Measurements from ENCODE around the gene NACAD. TPM values are rescaled to one million over a fixed set of nuclear protein-coding genes. Genes with fewer than 3 reads are reported as not detected.

The NACAD gene
- total RNA-seq, 4 donors from 2014 or later, result 6.0 to 10.6 (median 7.2) TPM

DNA sequence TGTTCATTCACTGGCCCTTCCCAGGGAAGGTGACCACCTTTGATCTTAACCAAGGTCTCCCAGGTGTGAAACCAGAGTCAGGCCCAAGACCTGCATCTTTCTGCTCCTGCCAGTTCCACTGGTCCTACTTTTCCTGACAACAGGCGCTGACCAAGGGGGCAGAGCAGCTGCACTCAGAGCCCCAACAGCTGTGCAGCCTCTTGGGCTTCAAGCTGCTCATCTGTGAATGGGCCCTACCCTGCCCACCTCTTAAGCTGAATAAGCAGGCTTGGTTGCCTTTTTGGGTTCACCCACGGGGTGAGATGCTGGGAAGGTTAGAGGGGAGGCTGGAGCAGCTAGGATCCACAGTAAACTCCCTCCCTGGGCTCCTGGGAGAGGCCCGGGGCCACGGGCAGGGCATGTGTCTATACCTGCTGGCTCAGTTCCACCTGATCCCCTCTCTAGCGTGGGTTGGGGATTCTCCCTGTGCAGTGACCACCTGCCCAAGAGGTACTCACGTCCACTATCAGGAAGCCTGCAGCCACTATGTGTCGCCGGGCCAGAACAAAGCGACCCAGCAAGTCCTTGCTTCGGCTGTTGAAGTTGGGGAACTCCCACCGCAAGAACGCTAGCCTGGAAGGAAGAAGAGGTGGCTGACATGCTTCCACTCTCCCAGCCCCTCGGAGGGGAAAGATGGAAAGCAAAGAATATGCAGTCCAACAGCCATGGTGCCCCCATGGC, 12.2 kb upstream of the NACAD start:
- 90% methylated on average over 2 of the region's 13 CpGs; no CpG with 5 or more reads in 1 of the 2 donors for WGBS, 2 donors (ENCODE audit: low coverage in 1 of 2)

GRCh38 chr7:45099891-45100760, 11.4 kb upstream of the NACAD start:
- Histone ChIP-seq H3K27ac (no peak overlapping the region), H3K4me1 (no peaks in the 10 kb centered on the region), H3K36me3 (peaks cover 2 to 71% of the 10 kb centered on the region in 2 donors), H3K27me3 (no peaks in the 10 kb centered on the region), H3K9me3 (no peaks in the 10 kb centered on the region), H3K4me3 (no peak overlapping the region)
- ATAC-seq, result no peak
- TF ChIP-seq EP300 (IDR thresholded peaks at IDR 0.05) (no peak), POLR2A (IDR thresholded peaks at IDR 0.05) (no peak), POLR2AphosphoS5 (IDR thresholded peaks at IDR 0.05) (no peak)
- TF ChIP-seq, protein P1, sequence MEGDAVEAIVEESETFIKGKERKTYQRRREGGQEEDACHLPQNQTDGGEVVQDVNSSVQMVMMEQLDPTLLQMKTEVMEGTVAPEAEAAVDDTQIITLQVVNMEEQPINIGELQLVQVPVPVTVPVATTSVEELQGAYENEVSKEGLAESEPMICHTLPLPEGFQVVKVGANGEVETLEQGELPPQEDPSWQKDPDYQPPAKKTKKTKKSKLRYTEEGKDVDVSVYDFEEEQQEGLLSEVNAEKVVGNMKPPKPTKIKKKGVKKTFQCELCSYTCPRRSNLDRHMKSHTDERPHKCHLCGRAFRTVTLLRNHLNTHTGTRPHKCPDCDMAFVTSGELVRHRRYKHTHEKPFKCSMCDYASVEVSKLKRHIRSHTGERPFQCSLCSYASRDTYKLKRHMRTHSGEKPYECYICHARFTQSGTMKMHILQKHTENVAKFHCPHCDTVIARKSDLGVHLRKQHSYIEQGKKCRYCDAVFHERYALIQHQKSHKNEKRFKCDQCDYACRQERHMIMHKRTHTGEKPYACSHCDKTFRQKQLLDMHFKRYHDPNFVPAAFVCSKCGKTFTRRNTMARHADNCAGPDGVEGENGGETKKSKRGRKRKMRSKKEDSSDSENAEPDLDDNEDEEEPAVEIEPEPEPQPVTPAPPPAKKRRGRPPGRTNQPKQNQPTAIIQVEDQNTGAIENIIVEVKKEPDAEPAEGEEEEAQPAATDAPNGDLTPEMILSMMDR (IDR thresholded peaks at IDR 0.05), result no peak
- no CpG with 5 or more reads among the region's 16 CpGs for WGBS, 2 donors (ENCODE audit: low coverage in 1 of 2)

More for the DNA sequence above, 12.2 kb upstream of the NACAD start:
- no peaks in the 10 kb centered on the region for H3K9me3 ChIP-seq
- TF ChIP-seq EP300 (IDR thresholded peaks at IDR 0.05) (no peak), POLR2AphosphoS5 (IDR thresholded peaks at IDR 0.05) (no peak), POLR2A (IDR thresholded peaks at IDR 0.05) (no peak)
- TF ChIP-seq, protein P1 (IDR thresholded peaks at IDR 0.05), result no peak
- no peak overlapping the region for H3K4me3 ChIP-seq
- H3K27me3 ChIP-seq, result no peaks in the 10 kb centered on the region
- no peak for ATAC-seq
- peaks cover 0 to 4% (median 0%) of the 10 kb centered on the region in 3 donors for H3K4me1 ChIP-seq
- no peak overlapping the region for H3K27ac ChIP-seq
- peaks cover 2 to 79% of the 10 kb centered on the region in 2 donors for H3K36me3 ChIP-seq

DNA sequence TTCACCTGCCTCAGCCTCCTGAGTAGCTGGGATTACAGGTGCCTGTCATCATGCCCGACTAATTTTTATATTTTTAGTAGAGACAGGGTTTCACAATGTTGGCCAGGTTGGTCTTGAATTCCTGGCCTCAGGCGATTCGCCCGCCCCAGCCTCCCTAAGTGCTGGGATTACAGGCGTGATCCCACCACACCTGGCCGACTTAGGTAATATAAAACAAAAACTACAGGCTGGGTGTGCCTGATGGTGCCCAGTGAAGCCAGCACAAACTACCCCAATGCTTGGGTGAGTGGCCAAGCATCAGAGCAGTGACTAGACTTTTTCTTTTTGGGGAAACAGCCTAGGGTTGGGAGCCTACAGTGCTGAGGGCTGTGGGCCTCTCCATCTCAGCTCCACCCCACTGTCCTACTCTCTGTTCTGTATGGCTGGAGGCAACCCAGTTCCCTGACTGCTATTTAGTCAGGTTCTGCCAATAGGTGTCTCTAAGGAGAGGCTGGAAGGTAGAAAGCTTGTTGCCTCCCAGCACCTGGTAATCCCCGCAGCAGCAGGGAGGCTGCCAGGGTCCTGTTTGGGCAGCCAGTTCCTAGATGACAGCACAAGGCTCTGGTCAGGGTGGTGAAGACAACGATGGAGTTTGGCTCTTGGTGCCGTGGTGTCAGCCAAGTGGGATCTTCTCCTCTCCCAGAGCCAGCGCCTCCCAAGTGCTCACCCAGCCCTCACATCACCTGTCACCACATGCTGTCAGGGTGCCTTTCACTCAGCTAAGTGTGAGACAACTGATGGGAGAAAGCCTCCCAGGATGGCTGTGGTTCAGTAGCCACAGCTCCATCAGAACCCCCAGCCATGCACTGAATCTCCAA, 10.4 kb upstream of the NACAD start:
- WGBS, 2 donors (ENCODE audit: low coverage in 1 of 2), result 62% methylated on average over 3 of the region's 10 CpGs; no CpG with 5 or more reads in 1 of the 2 donors
- Histone ChIP-seq H3K27ac (no peak overlapping the region), H3K9me3 (peaks cover 0 to 5% (median 0%) of the 10 kb centered on the region in 3 donors), H3K4me3 (no peak overlapping the region), H3K27me3 (no peaks in the 10 kb centered on the region), H3K4me1 (no peaks in the 10 kb centered on the region), H3K36me3 (peaks cover 0 to 62% of the 10 kb centered on the region in 2 donors)
- ATAC-seq, result no peak
- TF ChIP-seq POLR2AphosphoS5 (IDR thresholded peaks at IDR 0.05) (no peak), POLR2A (IDR thresholded peaks at IDR 0.05) (no peak), EP300 (IDR thresholded peaks at IDR 0.05) (no peak)
- TF ChIP-seq, protein P1 (IDR thresholded peaks at IDR 0.05), result no peak

- TF ChIP-seq POLR2AphosphoS5 (IDR thresholded peaks at IDR 0.05) (no peak), POLR2A (IDR thresholded peaks at IDR 0.05) (no peak), EP300 (IDR thresholded peaks at IDR 0.05) (no peak)
- TF ChIP-seq, protein P1 (IDR thresholded peaks at IDR 0.05), result no peak
- Histone ChIP-seq H3K27me3 (no peaks in the 10 kb centered on the region), H3K36me3 (no peaks in the 10 kb centered on the region), H3K4me3 (no peak overlapping the region), H3K4me1 (peaks cover 0 to 19% (median 3%) of the 10 kb centered on the region in 3 donors), H3K27ac (no peak overlapping the region), H3K9me3 (peaks cover 0 to 8% (median 0%) of the 10 kb centered on the region in 3 donors)
- 66 to 67% methylated on average over 2 to 3 of the region's 3 CpGs for WGBS, 2 donors (ENCODE audit: low coverage in 1 of 2)
- ATAC-seq, result no peak
Measured at GRCh38 chr7:45092931-45093235, 4.1 kb upstream of the NACAD start.
